ENCODE measurements around the gene SMARCD3.

SMARCD3 gene

DNA sequence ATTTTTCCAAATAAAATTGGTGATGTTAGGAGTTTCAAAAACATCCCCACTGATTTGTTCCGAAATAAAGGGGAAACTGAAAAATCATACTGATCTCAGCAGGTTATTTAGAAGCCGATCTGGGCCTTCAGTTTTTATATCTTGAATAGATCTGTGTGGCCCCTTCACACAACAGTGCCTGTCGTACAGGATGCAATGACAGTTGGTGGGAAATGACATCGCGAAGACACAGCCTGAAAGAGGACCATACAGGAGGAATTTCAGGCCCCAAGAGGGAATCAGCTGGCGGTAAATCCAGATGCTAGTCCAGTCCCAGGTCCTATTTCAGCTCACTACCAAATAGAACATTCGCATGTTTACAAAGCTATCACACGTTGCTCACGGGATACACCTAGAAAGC, 41.2 kb downstream of the SMARCD3 start:
- H3K27me3 ChIP-seq (ENCODE audit: control insufficient read depth, insufficient read depth, low read length): peaks cover 12% of the 10 kb centered on the region
- H3K9me3 ChIP-seq (ENCODE audit: control insufficient read depth, low read length): no peaks in the 10 kb centered on the region
- no peak overlapping the region for H3K4me3 ChIP-seq (ENCODE audit: low read length)
- H3K9ac ChIP-seq (ENCODE audit: low read length): no peak overlapping the region
- no peaks in the 10 kb centered on the region for H3K4me1 ChIP-seq (ENCODE audit: control insufficient read depth, insufficient read depth, low read length)
- H3K36me3 ChIP-seq (ENCODE audit: control insufficient read depth, insufficient read depth, low read length): no peaks in the 10 kb centered on the region

GRCh38 chr7:151206914-151207313, 41.6 kb downstream of the SMARCD3 start:
- Histone ChIP-seq H3K9me3 (ENCODE audit: control insufficient read depth, low read length) (no peaks in the 10 kb centered on the region), H3K4me1 (ENCODE audit: control insufficient read depth, insufficient read depth, low read length) (no peaks in the 10 kb centered on the region), H3K36me3 (ENCODE audit: control insufficient read depth, insufficient read depth, low read length) (no peaks in the 10 kb centered on the region), H3K27me3 (ENCODE audit: control insufficient read depth, insufficient read depth, low read length) (peaks cover 12% of the 10 kb centered on the region), H3K4me3 (ENCODE audit: low read length) (no peak overlapping the region), H3K9ac (ENCODE audit: low read length) (no peak overlapping the region)

DNA sequence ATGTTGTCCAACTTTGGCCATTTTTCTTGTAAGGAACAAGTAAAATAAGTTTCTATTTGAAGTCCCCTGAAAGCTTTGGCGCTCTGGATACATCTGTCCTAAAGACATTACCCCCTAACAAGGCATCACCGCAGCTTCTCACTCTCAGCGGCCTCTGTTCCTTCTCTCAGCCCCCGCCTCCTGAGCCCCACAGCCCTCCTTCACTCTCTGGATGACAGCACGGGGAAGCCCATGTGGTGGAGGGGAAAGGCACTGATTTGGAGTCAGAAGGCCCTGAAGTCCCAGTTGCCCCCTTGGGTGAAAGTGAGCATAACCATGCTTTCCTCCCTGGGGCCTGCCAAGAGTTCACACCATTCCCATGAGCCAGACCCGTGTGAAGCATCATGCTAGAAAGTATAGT, 42.8 kb downstream of the SMARCD3 start:
- Histone ChIP-seq H3K9ac (ENCODE audit: low read length) (no peak overlapping the region), H3K36me3 (ENCODE audit: control insufficient read depth, insufficient read depth, low read length) (no peaks in the 10 kb centered on the region), H3K4me3 (ENCODE audit: low read length) (no peak overlapping the region), H3K27me3 (ENCODE audit: control insufficient read depth, insufficient read depth, low read length) (peaks cover 12% of the 10 kb centered on the region), H3K9me3 (ENCODE audit: control insufficient read depth, low read length) (no peaks in the 10 kb centered on the region), H3K4me1 (ENCODE audit: control insufficient read depth, insufficient read depth, low read length) (no peaks in the 10 kb centered on the region)

- H3K36me3 ChIP-seq (ENCODE audit: control insufficient read depth, insufficient read depth, low read length): no peaks in the 10 kb centered on the region
- peaks cover 12% of the 10 kb centered on the region for H3K27me3 ChIP-seq (ENCODE audit: control insufficient read depth, insufficient read depth, low read length)
- peaks cover 1% of the 10 kb centered on the region for H3K4me1 ChIP-seq (ENCODE audit: control insufficient read depth, insufficient read depth, low read length)
- H3K9me3 ChIP-seq (ENCODE audit: control insufficient read depth, low read length): no peaks in the 10 kb centered on the region
- no peak overlapping the region for H3K9ac ChIP-seq (ENCODE audit: low read length)
- no peak overlapping the region for H3K4me3 ChIP-seq (ENCODE audit: low read length)
Observed at GRCh38 chr7:151204383-151205032, 44.0 kb downstream of the SMARCD3 start.

DNA sequence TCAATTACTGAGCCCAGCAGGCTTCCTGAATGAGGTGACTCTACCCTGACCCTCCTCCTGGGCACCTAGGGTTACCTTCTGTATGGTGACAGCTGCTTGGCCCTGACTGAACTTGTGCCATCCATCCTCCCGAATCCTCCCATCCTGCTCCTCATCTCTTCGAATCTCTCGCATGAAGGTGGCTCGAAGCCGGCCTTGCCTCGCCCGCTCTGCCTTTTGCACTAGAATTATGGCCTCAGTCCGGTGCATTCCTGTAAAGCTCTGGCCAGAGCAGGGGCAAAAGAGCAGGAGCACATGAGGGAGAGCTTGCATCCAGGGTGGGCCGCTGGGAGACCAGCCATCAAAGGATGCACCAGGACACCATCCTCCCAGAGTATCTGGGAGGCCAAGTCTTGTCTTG, 45.7 kb downstream of the SMARCD3 start:
- no peaks in the 10 kb centered on the region for H3K36me3 ChIP-seq (ENCODE audit: control insufficient read depth, insufficient read depth, low read length)
- H3K4me3 ChIP-seq (ENCODE audit: low read length): no peak overlapping the region
- peaks cover 3% of the 10 kb centered on the region for H3K4me1 ChIP-seq (ENCODE audit: control insufficient read depth, insufficient read depth, low read length)
- no peaks in the 10 kb centered on the region for H3K9me3 ChIP-seq (ENCODE audit: control insufficient read depth, low read length)
- no peak overlapping the region for H3K9ac ChIP-seq (ENCODE audit: low read length)
- peaks cover 17% of the 10 kb centered on the region for H3K27me3 ChIP-seq (ENCODE audit: control insufficient read depth, insufficient read depth, low read length)

GRCh38 chr7:151201751-151202150, 46.7 kb downstream of the SMARCD3 start:
- peaks cover 17% of the 10 kb centered on the region for H3K27me3 ChIP-seq (ENCODE audit: control insufficient read depth, insufficient read depth, low read length)

GRCh38 chr7:151201344-151201743, 47.1 kb downstream of the SMARCD3 start:
- Histone ChIP-seq H3K9ac (ENCODE audit: low read length) (no peak overlapping the region), H3K4me3 (ENCODE audit: low read length) (no peak overlapping the region), H3K4me1 (ENCODE audit: control insufficient read depth, insufficient read depth, low read length) (peaks cover 3% of the 10 kb centered on the region), H3K27me3 (ENCODE audit: control insufficient read depth, insufficient read depth, low read length) (peaks cover 17% of the 10 kb centered on the region), H3K36me3 (ENCODE audit: control insufficient read depth, insufficient read depth, low read length) (no peaks in the 10 kb centered on the region), H3K9me3 (ENCODE audit: control insufficient read depth, low read length) (no peaks in the 10 kb centered on the region)

More at GRCh38 chr7:151201751-151202150, 46.7 kb downstream of the SMARCD3 start:
- Histone ChIP-seq H3K9ac (ENCODE audit: low read length) (no peak overlapping the region), H3K4me3 (ENCODE audit: low read length) (no peak overlapping the region), H3K36me3 (ENCODE audit: control insufficient read depth, insufficient read depth, low read length) (no peaks in the 10 kb centered on the region), H3K4me1 (ENCODE audit: control insufficient read depth, insufficient read depth, low read length) (peaks cover 3% of the 10 kb centered on the region), H3K9me3 (ENCODE audit: control insufficient read depth, low read length) (no peaks in the 10 kb centered on the region)

GRCh38 chr7:151198945-151199848, 49.3 kb downstream of the SMARCD3 start:
- Histone ChIP-seq H3K27me3 (ENCODE audit: control insufficient read depth, insufficient read depth, low read length) (peaks cover 15% of the 10 kb centered on the region), H3K4me3 (ENCODE audit: low read length) (no peak overlapping the region), H3K4me1 (ENCODE audit: control insufficient read depth, insufficient read depth, low read length) (peaks cover 3% of the 10 kb centered on the region), H3K9ac (ENCODE audit: low read length) (no peak overlapping the region), H3K36me3 (ENCODE audit: control insufficient read depth, insufficient read depth, low read length) (no peaks in the 10 kb centered on the region), H3K9me3 (ENCODE audit: control insufficient read depth, low read length) (no peaks in the 10 kb centered on the region)

GRCh38 chr7:151197932-151198331, 50.6 kb downstream of the SMARCD3 start:
- no peak overlapping the region for H3K9ac ChIP-seq (ENCODE audit: low read length)
- peaks cover 3% of the 10 kb centered on the region for H3K4me1 ChIP-seq (ENCODE audit: control insufficient read depth, insufficient read depth, low read length)
- H3K9me3 ChIP-seq (ENCODE audit: control insufficient read depth, low read length): no peaks in the 10 kb centered on the region
- peaks cover 15% of the 10 kb centered on the region for H3K27me3 ChIP-seq (ENCODE audit: control insufficient read depth, insufficient read depth, low read length)
- no peak overlapping the region for H3K4me3 ChIP-seq (ENCODE audit: low read length)
- H3K36me3 ChIP-seq (ENCODE audit: control insufficient read depth, insufficient read depth, low read length): no peaks in the 10 kb centered on the region

GRCh38 chr7:151195616-151196450, 52.7 kb downstream of the SMARCD3 start:
- Histone ChIP-seq H3K9ac (ENCODE audit: low read length) (no peak overlapping the region), H3K9me3 (ENCODE audit: control insufficient read depth, low read length) (no peaks in the 10 kb centered on the region), H3K4me3 (ENCODE audit: low read length) (no peak overlapping the region), H3K27me3 (ENCODE audit: control insufficient read depth, insufficient read depth, low read length) (peaks cover 15% of the 10 kb centered on the region), H3K36me3 (ENCODE audit: control insufficient read depth, insufficient read depth, low read length) (no peaks in the 10 kb centered on the region), H3K4me1 (ENCODE audit: control insufficient read depth, insufficient read depth, low read length) (peaks cover 3% of the 10 kb centered on the region)

- Histone ChIP-seq H3K36me3 (ENCODE audit: control insufficient read depth, insufficient read depth, low read length) (no peaks in the 10 kb centered on the region), H3K9me3 (ENCODE audit: control insufficient read depth, low read length) (no peaks in the 10 kb centered on the region), H3K4me3 (ENCODE audit: low read length) (no peak overlapping the region)
Observed at GRCh38 chr7:151194188-151194587, 54.3 kb downstream of the SMARCD3 start.

More at GRCh38 chr7:151194188-151194587, 54.3 kb downstream of the SMARCD3 start:
- no peak overlapping the region for H3K9ac ChIP-seq (ENCODE audit: low read length)
- H3K4me1 ChIP-seq (ENCODE audit: control insufficient read depth, insufficient read depth, low read length): no peaks in the 10 kb centered on the region
- H3K27me3 ChIP-seq (ENCODE audit: control insufficient read depth, insufficient read depth, low read length): peaks cover 15% of the 10 kb centered on the region

Measured in mucosa of stomach (tissue), 1 donor.